ENCODE measurements around the gene CELF6. TPM values are rescaled to one million over a fixed set of nuclear protein-coding genes. Genes with fewer than 3 reads are reported as not detected.

CELF6 gene
- total RNA-seq, 1 donor from 2014 or later: 6.7 TPM

GRCh38 chr15:72271895-72272212 lies 48.1 kb downstream of the CELF6 start:
- DNase-seq: no peak

GRCh38 chr15:72271221-72271620 lies 48.7 kb downstream of the CELF6 start:
- no peak for DNase-seq

GRCh38 chr15:72269739-72270138 lies 50.2 kb downstream of the CELF6 start:
- DNase-seq: no peak

GRCh38 chr15:72265031-72265430 lies 54.9 kb downstream of the CELF6 start:
- DNase-seq: no peak

GRCh38 chr15:72252663-72253299 lies 67.2 kb downstream of the CELF6 start:
- DNase-seq: no peak

- DNase-seq: no peak
Observed at GRCh38 chr15:72249142-72249810, 70.7 kb downstream of the CELF6 start.

- DNase-seq: no peak
Observed at GRCh38 chr15:72248514-72248913, 71.4 kb downstream of the CELF6 start.

- DNase-seq: no peak
Observed at GRCh38 chr15:72242775-72243370, 77.1 kb downstream of the CELF6 start.

GRCh38 chr15:72239652-72240051 lies 80.3 kb downstream of the CELF6 start:
- no peak for DNase-seq

GRCh38 chr15:72238586-72238985 lies 81.4 kb downstream of the CELF6 start:
- no peak for DNase-seq

GRCh38 chr15:72237853-72238224 lies 82.1 kb downstream of the CELF6 start:
- no peak for DNase-seq

GRCh38 chr15:72237029-72237852 lies 82.7 kb downstream of the CELF6 start:
- peak; percentile 50 for DNase-seq

- no peak for DNase-seq
Observed at GRCh38 chr15:72236381-72237003, 83.5 kb downstream of the CELF6 start.

- no peak for DNase-seq
Observed at GRCh38 chr15:72235298-72235697, 84.7 kb downstream of the CELF6 start.

Other genes starting within 250 kb of the CELF6 start
- 155 TPM for gene MYO9A, start 202.0 kb downstream of the CELF6 start, total RNA-seq
- 6.9 TPM for gene SENP8, start 201.8 kb downstream of the CELF6 start, total RNA-seq
- gene GRAMD2A, start 122.4 kb downstream of the CELF6 start, total RNA-seq: 0.47 TPM
- gene PKM, start 89.0 kb downstream of the CELF6 start, total RNA-seq: 258 TPM
- 54.6 TPM for gene PARP6, start 47.6 kb downstream of the CELF6 start, total RNA-seq
- 34.8 TPM for gene HEXA, start 55.9 kb upstream of the CELF6 start, total RNA-seq
- not detected for gene TMEM202, start 78.1 kb upstream of the CELF6 start, total RNA-seq
- 42.7 TPM for gene ARIH1, start 154.2 kb upstream of the CELF6 start, total RNA-seq

Data from occipital lobe (tissue), 2 donors.